ENCODE data around the gene VENTX.

DNA sequence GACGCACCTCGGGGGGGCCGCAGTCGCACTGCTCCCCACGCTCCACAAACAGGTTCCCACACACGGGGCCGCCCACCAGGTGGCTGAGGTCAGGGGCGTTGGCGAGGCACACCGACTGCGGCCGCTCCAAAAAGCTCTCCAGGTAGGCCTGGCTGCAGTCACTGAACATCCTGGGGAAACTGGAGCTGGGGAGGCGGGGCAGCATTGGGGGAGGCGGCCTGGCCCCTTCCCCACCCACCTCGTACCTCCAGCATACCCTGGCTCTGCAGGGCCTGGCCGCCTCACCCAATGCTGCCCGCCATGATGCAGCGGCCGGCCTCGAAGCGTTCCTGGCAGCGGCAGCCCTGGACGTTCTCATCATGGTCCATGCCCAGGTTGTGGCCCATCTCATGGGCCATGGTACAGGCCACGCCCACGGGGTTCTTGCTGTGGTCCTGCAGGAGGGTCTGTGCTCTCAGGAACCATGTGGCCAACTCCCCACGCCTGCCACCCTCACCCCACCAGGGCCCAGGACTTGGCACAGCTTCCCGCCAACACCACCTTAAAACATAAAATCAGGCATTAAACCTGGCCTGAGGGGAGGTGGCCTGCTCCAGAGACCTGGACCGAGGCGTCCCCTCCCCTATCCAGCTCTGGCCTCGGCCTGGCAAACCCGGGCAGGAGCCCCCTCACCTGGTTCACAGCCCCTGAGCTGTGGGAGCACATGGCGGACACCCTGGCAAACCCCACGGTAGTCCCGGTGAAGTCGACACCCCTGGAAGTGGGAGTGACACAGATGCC lies 34.1 kb downstream of the VENTX start:
- TF ChIP-seq, protein P1, sequence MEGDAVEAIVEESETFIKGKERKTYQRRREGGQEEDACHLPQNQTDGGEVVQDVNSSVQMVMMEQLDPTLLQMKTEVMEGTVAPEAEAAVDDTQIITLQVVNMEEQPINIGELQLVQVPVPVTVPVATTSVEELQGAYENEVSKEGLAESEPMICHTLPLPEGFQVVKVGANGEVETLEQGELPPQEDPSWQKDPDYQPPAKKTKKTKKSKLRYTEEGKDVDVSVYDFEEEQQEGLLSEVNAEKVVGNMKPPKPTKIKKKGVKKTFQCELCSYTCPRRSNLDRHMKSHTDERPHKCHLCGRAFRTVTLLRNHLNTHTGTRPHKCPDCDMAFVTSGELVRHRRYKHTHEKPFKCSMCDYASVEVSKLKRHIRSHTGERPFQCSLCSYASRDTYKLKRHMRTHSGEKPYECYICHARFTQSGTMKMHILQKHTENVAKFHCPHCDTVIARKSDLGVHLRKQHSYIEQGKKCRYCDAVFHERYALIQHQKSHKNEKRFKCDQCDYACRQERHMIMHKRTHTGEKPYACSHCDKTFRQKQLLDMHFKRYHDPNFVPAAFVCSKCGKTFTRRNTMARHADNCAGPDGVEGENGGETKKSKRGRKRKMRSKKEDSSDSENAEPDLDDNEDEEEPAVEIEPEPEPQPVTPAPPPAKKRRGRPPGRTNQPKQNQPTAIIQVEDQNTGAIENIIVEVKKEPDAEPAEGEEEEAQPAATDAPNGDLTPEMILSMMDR (IDR thresholded peaks at IDR 0.05 in 2 of 3, conservative IDR thresholded peaks at IDR 0.05 in 1 of 3; ENCODE audit: borderline replicate concordance in 1 of 3, insufficient read depth in 1 of 3, low read depth in 2 of 3, low read length in 2 of 3), result no peak
- TF ChIP-seq YY1 (IDR thresholded peaks at IDR 0.05; ENCODE audit: extremely low read depth, insufficient replicate concordance, low read depth, low read length) (no peak), ELF1 (IDR thresholded peaks at IDR 0.05; ENCODE audit: borderline replicate concordance, low read depth) (no peak), POLR2AphosphoS5 (IDR thresholded peaks at IDR 0.05; ENCODE audit: low read depth, low read length) (no peak), POLR2A (IDR thresholded peaks at IDR 0.05; ENCODE audit: borderline replicate concordance, extremely low read depth, insufficient read depth, insufficient read length) (no peak)

All from HCT116 (cell line).